ENCODE results near the gene ADK. TPM values are rescaled to one million over a fixed set of nuclear protein-coding genes. Genes with fewer than 3 reads are reported as not detected.

The ADK gene
- total RNA-seq, 1 donor from 2014 or later = 53.0 TPM

DNA sequence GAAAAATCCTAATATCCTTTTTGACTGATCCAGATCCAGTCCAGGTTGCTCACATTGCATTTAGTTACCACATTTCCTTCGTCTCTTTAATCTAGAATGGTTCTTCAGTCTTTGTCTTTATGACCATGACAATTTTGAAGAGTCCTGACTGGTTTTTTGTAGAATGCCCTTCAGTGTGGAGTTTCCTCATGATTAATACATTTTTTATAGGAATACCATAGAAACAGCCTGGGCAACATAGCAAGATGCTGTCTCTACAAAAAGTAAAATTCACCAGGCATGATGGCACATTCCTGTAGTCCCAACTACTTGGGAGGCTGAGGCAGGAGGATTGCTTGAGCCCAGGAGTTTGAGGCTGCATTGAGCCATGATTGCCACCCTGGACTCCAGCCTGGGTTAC lies 390.4 kb downstream of the ADK start:
- Histone ChIP-seq H3K36me3 (no peaks in the 10 kb centered on the region), H3K4me3 (no peak overlapping the region), H3K9me3 (no peaks in the 10 kb centered on the region), H3K27me3 (no peaks in the 10 kb centered on the region), H3K4me1 (no peaks in the 10 kb centered on the region), H3K27ac (no peak overlapping the region)
- TF ChIP-seq, protein P1, sequence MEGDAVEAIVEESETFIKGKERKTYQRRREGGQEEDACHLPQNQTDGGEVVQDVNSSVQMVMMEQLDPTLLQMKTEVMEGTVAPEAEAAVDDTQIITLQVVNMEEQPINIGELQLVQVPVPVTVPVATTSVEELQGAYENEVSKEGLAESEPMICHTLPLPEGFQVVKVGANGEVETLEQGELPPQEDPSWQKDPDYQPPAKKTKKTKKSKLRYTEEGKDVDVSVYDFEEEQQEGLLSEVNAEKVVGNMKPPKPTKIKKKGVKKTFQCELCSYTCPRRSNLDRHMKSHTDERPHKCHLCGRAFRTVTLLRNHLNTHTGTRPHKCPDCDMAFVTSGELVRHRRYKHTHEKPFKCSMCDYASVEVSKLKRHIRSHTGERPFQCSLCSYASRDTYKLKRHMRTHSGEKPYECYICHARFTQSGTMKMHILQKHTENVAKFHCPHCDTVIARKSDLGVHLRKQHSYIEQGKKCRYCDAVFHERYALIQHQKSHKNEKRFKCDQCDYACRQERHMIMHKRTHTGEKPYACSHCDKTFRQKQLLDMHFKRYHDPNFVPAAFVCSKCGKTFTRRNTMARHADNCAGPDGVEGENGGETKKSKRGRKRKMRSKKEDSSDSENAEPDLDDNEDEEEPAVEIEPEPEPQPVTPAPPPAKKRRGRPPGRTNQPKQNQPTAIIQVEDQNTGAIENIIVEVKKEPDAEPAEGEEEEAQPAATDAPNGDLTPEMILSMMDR (IDR thresholded peaks at IDR 0.05) = no peak
- ATAC-seq = no peak
- DNase-seq = no peak
- intact Hi-C loops (cut with DNase I) = no loop called here

GRCh38 chr10:74542077-74542476 lies 391.1 kb downstream of the ADK start:
- Histone ChIP-seq H3K4me3 (no peak overlapping the region), H3K4me1 (no peaks in the 10 kb centered on the region), H3K9me3 (no peaks in the 10 kb centered on the region), H3K36me3 (no peaks in the 10 kb centered on the region), H3K27me3 (no peaks in the 10 kb centered on the region), H3K27ac (peak overlapping the region; percentile 18)
- intact Hi-C loops (cut with DNase I) = no loop called here
- peak; percentile 84 for ATAC-seq
- TF ChIP-seq, protein P1 (IDR thresholded peaks at IDR 0.05) = no peak
- no peak for DNase-seq

DNA sequence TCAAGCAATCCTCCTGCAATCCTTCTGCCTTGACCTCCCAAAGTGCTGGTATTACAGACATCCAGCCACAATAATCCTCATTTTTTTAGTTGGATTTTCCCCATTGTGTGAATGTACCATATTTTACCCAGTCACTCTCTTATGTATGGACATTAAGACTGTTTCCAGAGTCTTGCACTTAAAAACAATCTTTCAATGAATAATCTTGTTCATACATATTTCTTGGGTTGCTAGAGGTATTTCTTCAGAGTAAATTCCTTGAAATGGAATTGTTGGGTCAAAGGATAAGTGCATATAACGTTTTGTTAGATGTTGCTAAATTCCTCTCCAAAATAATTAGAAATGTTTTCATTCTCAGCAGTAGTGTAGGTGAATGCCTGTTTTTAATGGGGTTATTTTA lies 392.3 kb downstream of the ADK start:
- Histone ChIP-seq H3K4me3 (no peak overlapping the region), H3K36me3 (no peaks in the 10 kb centered on the region), H3K4me1 (no peaks in the 10 kb centered on the region), H3K27me3 (no peaks in the 10 kb centered on the region), H3K9me3 (no peaks in the 10 kb centered on the region), H3K27ac (no peak overlapping the region)
- TF ChIP-seq, protein P1 (IDR thresholded peaks at IDR 0.05) = no peak
- DNase-seq (no peak), ATAC-seq (no peak)
- intact Hi-C loops (cut with DNase I) = no loop called here

GRCh38 chr10:74544106-74544505 lies 393.1 kb downstream of the ADK start:
- Histone ChIP-seq H3K4me3 (no peak overlapping the region), H3K27ac (no peak overlapping the region), H3K36me3 (no peaks in the 10 kb centered on the region), H3K4me1 (no peaks in the 10 kb centered on the region), H3K9me3 (no peaks in the 10 kb centered on the region), H3K27me3 (no peaks in the 10 kb centered on the region)
- DNase-seq (no peak), ATAC-seq (no peak)
- TF ChIP-seq, protein P1 (IDR thresholded peaks at IDR 0.05) = no peak
- intact Hi-C loops (cut with DNase I) = no loop called here

DNA sequence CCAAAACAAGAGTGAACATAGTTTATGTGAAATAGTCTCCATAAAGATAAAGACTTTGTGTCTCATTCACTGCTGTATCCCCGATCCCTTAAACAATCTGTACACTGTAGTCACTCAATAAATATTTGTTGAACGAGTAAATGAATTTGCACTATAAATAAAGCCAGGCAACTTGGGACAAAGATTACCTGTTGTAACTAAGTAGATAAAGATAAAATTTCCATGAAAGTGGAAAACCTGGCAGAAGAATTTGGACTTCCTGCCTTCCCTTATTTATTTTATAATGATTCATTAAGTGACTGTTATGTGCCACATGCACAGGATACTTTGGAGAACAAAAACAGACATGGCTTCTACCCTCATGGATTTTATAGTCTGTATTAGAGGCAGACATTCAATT lies 397.7 kb downstream of the ADK start:
- no peak overlapping the region for H3K4me3 ChIP-seq
- TF ChIP-seq, protein P1 (IDR thresholded peaks at IDR 0.05) = no peak
- intact Hi-C loops (cut with DNase I) = no loop called here
- DNase-seq (no peak), ATAC-seq (no peak)
- no peaks in the 10 kb centered on the region for H3K36me3 ChIP-seq
- H3K4me1 ChIP-seq = no peaks in the 10 kb centered on the region
- no peaks in the 10 kb centered on the region for H3K27me3 ChIP-seq
- no peaks in the 10 kb centered on the region for H3K9me3 ChIP-seq
- H3K27ac ChIP-seq = no peak overlapping the region

DNA sequence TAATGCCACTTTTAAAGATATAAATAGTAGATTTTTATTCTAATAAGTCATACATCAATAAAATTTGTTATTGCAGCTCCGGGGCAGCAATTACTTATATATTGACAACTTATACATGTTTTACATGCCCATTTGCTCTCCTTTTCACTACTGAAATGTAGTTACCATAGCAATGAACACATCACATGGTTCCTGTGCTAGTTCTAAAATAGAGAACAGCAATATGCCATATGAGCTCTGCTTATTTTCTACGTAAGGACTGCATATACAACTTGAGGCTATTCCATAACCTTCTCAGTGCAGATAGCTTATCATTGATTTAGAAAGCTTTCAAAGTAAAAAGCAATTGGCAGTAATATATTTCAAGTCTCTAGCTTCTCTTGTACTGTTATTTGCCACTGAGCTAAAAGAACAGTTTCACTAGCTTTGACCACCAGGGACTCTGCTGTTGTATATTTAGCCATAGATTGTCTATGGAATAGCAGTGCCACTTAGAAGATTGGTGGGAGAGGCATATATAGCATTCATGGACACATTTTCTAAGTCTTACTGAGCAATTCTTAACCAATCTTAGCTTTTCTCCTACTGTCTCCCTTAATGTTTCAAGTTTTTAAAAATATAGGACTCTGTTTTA lies 405.2 kb downstream of the ADK start:
- intact Hi-C loops (cut with DNase I) = no loop called here

More for the DNA sequence above, 405.2 kb downstream of the ADK start:
- DNase-seq = no peak
- H3K27me3 ChIP-seq = no peaks in the 10 kb centered on the region
- no peak for ATAC-seq
- no peaks in the 10 kb centered on the region for H3K36me3 ChIP-seq
- H3K27ac ChIP-seq = no peak overlapping the region
- H3K4me1 ChIP-seq = no peaks in the 10 kb centered on the region
- TF ChIP-seq, protein P1 (IDR thresholded peaks at IDR 0.05) = no peak
- no peak overlapping the region for H3K4me3 ChIP-seq
- no peaks in the 10 kb centered on the region for H3K9me3 ChIP-seq

All from upper lobe of right lung (tissue), 1 donor.